GM18505 (cell line): ENCODE results near the gene TMEM255B.

Experiments used
- ATAC-seq: cut with Tn5 transposase; IDR thresholded peaks from one replicate; pipeline ENCODE4 v1.9.1; 2021; ENCODE audit not compliant: unreplicated experiment
- POLR2A ChIP-seq: IDR thresholded peaks from 4 replicates; pipeline ENCODE4 v1.6.1; 2011; ENCODE audit warnings: borderline replicate concordance; ENCODE audit not compliant: insufficient read depth, insufficient read length; ENCODE audit errors: extremely low read depth

Gene TMEM255B

GRCh38 chr13:113853518-113854237 is 94.7 kb downstream of the TMEM255B start:
- no peak for ATAC-seq
- no peak for TF ChIP-seq POLR2A

GRCh38 chr13:113854238-113855011 is 95.4 kb downstream of the TMEM255B start:
- no peak for ATAC-seq
- TF ChIP-seq POLR2A: no peak

- TF ChIP-seq POLR2A: no peak
- ATAC-seq: no peak
These were observed 96.2 kb downstream of the TMEM255B start for GRCh38 chr13:113855012-113855921.

- TF ChIP-seq POLR2A: no peak
- ATAC-seq: no peak
These were observed 97.1 kb downstream of the TMEM255B start for GRCh38 chr13:113855931-113856715.

- ATAC-seq: no peak
These were observed 97.7 kb downstream of the TMEM255B start for GRCh38 chr13:113856716-113857065.

GRCh38 chr13:113857531-113858195 is 98.6 kb downstream of the TMEM255B start:
- TF ChIP-seq POLR2A: no peak
- no peak for ATAC-seq

More at GRCh38 chr13:113856716-113857065, 97.7 kb downstream of the TMEM255B start:
- no peak for TF ChIP-seq POLR2A

- ATAC-seq: no peak
- no peak for TF ChIP-seq POLR2A
These were observed 100.5 kb downstream of the TMEM255B start for GRCh38 chr13:113859311-113860050.

GRCh38 chr13:113860051-113860664 is 101.1 kb downstream of the TMEM255B start:
- ATAC-seq: no peak
- TF ChIP-seq POLR2A: no peak

GRCh38 chr13:113860665-113861432 is 101.8 kb downstream of the TMEM255B start:
- no peak for TF ChIP-seq POLR2A
- ATAC-seq: no peak

GRCh38 chr13:113861433-113862030 is 102.5 kb downstream of the TMEM255B start:
- ATAC-seq: no peak
- TF ChIP-seq POLR2A: no peak

- no peak for TF ChIP-seq POLR2A
- no peak for ATAC-seq
These were observed 103.3 kb downstream of the TMEM255B start for GRCh38 chr13:113862191-113862930.
